HTR-8/SVneo (cell line): ENCODE results near the gene PON3.

Experiments
- DNase-seq: peaks from one replicate; pipeline ENCODE4 v3.0.0; 2011; ENCODE audit warnings: low spot score, mixed read lengths; ENCODE audit not compliant: insufficient read length
- FAIRE-seq: peaks from 2 replicates; lab custom pipeline; 2011; peaks lifted over from hg19 to GRCh38; lab: Jason Lieb, UNC

Gene PON3

DNA sequence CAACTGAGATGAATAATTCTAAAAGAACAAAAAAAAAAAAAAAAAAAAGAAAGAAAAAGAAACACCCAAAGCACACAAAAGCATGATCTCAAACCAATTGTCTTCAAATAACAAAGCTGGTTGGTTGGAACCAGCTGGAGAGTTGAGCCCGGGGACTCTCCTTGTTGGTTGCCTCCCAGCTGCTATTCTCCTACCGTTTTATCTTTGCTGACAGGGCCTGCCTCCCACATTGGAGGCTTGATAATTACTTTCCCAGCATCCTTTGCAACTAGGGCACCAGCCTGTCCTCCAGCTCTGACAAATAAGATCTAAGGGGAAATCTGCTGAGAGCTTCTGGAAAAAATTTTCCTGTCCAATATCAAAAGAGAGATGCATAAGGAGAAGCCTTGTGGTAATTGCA is 78.6 kb downstream of the PON3 start:
- no peak for FAIRE-seq
- no peak for DNase-seq

DNA sequence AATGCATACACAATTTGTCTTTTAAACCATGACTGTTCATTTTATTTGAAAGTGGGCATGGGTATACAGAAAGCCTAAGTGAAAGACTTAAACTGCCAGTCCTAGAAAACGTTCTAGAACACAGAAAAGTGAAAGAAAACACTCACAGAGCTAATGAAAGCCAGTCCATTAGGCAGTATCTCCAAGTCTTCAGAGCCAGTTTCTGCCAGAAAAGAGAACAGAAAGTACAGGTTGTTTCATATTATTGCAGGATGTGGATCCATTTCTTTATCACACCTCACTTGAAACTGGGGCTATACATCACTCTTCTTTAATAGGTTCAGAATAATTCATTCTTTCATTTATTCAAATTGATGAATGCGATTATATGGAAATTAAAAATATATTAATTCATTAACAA is 79.6 kb downstream of the PON3 start:
- no peak for DNase-seq
- FAIRE-seq: no peak

DNA sequence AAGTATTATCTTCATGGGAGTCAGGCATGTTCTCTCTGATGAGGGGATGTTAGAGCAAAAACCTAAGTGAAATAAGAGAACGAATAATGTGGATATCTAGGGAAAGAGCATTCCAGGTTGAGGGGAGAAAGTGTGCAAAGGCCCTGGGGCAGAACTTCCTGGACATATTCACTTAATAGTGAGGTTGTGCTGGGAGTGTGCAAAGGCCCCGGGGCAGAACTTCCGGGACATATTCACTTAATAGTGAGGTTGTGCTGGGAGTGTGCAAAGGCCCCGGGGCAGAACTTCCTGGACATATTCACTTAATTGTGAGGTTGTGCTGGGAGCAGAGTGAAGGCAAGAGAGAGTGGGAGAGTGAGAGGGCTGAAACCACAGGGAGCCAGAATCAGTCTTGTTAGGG is 83.6 kb downstream of the PON3 start:
- DNase-seq (no peak), FAIRE-seq (no peak)

DNA sequence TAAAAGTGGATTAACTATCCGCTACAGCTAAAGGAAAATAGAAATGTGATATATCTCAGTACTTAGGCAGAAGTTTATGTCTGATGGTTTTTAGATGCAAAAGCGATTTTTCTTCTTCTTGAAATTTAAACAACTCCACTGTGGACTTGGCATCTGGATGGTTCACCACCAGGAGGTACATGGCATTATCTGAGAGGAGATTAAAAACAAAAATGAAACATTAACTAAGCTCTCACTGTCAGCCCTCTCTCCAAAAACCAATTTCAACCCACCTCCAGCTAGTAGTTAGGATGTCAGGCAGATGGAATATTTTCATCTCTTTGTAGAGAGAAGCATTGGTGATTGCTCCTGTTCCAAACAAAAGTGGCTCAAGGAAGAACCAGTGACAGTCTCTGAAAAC is 84.8 kb downstream of the PON3 start:
- FAIRE-seq: no peak
- no peak for DNase-seq

DNA sequence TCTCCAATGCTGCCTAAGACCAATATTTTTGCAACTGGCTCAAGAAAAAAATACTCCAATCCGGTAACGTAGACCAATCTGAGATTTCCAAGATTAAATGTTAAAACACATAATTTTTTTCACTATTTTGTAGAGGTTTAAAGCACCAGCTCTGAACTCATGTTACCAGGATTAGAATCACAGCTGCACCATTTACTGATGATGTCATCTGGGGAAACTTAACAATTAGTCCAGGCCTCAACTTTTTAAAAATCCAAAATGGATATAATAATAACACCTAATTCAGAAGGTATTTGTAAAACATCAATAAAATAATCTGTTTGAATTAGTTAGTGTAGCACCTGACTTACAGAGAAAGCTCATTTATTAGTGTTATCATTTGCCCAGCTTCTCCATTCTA is 86.2 kb downstream of the PON3 start:
- DNase-seq (no peak), FAIRE-seq (no peak)
